Left ventricle myocardium inferior (tissue), 1 donor: ENCODE measurements around the gene ZNF24. TPM values are rescaled to one million over a fixed set of nuclear protein-coding genes. Genes with fewer than 3 reads are reported as not detected.
A peak's percentile ranks its signal among the peaks of the same experiment; 100 is the strongest.

Source experiments
- DNase-seq: peaks from one replicate; pipeline ENCODE4 v3.0.0-alpha.2; 2020
- H3K27ac ChIP-seq: fragments of 200-600 bp; replicated peaks from 2 replicates; pipeline ENCODE4 v1.8.0; 2021
- H3K27me3 ChIP-seq: fragments of 200-600 bp; 2 replicates; pipeline ENCODE4 v1.8.0; 2021; ENCODE audit warnings: low read depth
- H3K36me3 ChIP-seq: fragments of 200-600 bp; 2 replicates; pipeline ENCODE4 v1.8.0; 2021
- H3K4me1 ChIP-seq: fragments of 200-600 bp; 2 replicates; pipeline ENCODE4 v1.8.0; 2021
- H3K4me3 ChIP-seq: fragments of 200-600 bp; 2 replicates; pipeline ENCODE4 v1.8.0; 2021; ENCODE audit warnings: mild to moderate bottlenecking, moderate library complexity
- H3K9me3 ChIP-seq: fragments of 200-600 bp; replicated peaks from 2 replicates; pipeline ENCODE4 v1.8.0; 2021
- intact Hi-C: fragments of 100-400 bp; cut with micrococcal nuclease; formaldehyde crosslinking; loops from one replicate; pipeline ENCODE4 v1.11.0; 2022
- total RNA-seq: library from RNA; stranded (reverse); fragmentation: NEBNext Ultra II Directional; extraction: Animal tissue kit (Norgen Biotek cat#: 25700); gene quantifications from one replicate; pipeline ENCODE4 v1.2.1, GENCODE V29; 2021
- TF ChIP-seq, protein P1 (sequence below): fragments of 200-600 bp; IDR thresholded peaks from 2 replicates; pipeline ENCODE4 v1.8.0; 2021; ENCODE audit warnings: antibody characterized with exemption, mild to moderate bottlenecking, borderline replicate concordance
- donor health status: DM: no; HTN: yes; CAD: no; lungs with severe emphysema.

ZNF24 gene
- total RNA-seq, 1 donor from 2014 or later: 44.5 TPM

DNA sequence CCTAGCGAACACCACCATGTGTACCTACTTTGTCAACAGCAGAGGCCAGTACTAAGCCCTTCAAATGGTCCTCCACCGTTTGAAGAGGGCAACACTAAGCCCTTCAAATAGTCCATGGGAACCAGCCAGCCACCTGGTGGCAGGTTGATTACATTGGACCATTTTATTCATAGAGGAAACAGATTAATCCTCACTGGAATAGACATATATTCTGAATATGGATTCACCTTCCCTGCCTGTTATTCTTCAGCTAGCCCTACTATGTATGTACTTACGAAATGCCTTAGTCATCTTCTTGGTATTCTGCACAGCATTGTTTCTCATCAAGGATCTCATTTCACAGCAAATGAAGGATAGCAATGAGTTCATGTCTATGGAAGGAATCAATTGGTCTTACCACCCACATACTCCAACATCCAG, 42.9 kb upstream of the ZNF24 start:
- intact Hi-C loops: loop anchor here (10.0 kb wide), 1 partner anchor 568 kb away; no protein-coding TSS in a partner anchor
- no peak overlapping the region for H3K4me3 ChIP-seq
- H3K27ac ChIP-seq: no peak overlapping the region
- DNase-seq: no peak
- TF ChIP-seq, protein P1, sequence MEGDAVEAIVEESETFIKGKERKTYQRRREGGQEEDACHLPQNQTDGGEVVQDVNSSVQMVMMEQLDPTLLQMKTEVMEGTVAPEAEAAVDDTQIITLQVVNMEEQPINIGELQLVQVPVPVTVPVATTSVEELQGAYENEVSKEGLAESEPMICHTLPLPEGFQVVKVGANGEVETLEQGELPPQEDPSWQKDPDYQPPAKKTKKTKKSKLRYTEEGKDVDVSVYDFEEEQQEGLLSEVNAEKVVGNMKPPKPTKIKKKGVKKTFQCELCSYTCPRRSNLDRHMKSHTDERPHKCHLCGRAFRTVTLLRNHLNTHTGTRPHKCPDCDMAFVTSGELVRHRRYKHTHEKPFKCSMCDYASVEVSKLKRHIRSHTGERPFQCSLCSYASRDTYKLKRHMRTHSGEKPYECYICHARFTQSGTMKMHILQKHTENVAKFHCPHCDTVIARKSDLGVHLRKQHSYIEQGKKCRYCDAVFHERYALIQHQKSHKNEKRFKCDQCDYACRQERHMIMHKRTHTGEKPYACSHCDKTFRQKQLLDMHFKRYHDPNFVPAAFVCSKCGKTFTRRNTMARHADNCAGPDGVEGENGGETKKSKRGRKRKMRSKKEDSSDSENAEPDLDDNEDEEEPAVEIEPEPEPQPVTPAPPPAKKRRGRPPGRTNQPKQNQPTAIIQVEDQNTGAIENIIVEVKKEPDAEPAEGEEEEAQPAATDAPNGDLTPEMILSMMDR: no peak
- peaks cover 5% of the 10 kb centered on the region for H3K9me3 ChIP-seq
- H3K36me3 ChIP-seq: no peaks in the 10 kb centered on the region
- H3K27me3 ChIP-seq: peaks cover 34% of the 10 kb centered on the region
- no peaks in the 10 kb centered on the region for H3K4me1 ChIP-seq

DNA sequence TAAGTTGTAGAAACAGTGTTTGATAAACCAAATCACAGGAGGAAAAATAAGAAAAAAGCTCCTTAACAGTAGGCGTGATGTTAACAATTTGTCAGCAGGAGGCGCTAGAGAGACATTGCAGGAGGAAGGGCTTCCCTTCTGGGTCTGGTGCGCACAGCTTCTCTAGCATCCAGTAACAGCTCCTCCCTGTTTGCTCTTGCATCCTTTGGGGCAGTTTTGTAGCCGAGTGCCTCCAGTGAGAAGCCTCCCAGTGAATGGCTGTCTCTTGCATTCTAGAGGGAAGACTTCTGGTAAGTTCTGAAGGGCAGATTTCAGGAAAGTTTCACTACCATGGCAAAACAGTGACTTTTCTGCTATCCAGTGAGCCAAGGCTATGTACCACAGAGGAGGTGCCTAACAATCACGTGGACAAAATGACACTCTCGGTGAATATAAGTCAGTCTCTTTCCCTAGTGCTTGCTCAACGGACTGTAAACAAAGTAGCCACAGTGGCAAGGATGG, 42.4 kb upstream of the ZNF24 start:
- intact Hi-C loops: loop anchor here (10.0 kb wide), 1 partner anchor 568 kb away; no protein-coding TSS in a partner anchor
- Histone ChIP-seq H3K4me1 (no peaks in the 10 kb centered on the region), H3K36me3 (no peaks in the 10 kb centered on the region), H3K9me3 (peaks cover 7% of the 10 kb centered on the region), H3K4me3 (no peak overlapping the region), H3K27ac (no peak overlapping the region), H3K27me3 (peaks cover 34% of the 10 kb centered on the region)
- peak; percentile 32 for DNase-seq
- TF ChIP-seq, protein P1: peak; percentile 93

DNA sequence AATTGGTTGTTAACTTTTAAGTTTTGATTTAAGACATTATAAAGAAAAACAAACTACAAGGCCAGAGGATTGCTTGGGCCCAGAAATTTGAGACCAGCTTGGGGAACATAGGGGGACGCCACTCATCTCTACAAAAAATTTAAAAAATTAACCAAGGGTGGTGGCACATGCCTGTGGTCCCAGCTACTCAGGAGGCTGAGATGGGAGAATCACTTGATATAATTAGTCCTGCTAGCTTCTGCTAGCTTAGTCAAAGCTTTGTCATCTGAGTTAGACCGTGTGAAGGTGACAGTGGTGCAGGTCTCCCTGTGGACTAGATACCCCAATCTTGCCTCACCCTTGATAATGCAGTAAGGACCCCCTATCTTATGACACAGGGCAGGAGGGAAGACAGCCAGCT, 38.9 kb upstream of the ZNF24 start:
- TF ChIP-seq, protein P1: no peak
- intact Hi-C loops: loop anchor here (10.0 kb wide), 1 partner anchor 572 kb away; no protein-coding TSS in a partner anchor
- no peaks in the 10 kb centered on the region for H3K4me1 ChIP-seq
- no peaks in the 10 kb centered on the region for H3K36me3 ChIP-seq
- no peak overlapping the region for H3K27ac ChIP-seq
- DNase-seq: no peak
- H3K27me3 ChIP-seq: peaks cover 36% of the 10 kb centered on the region
- H3K4me3 ChIP-seq: no peak overlapping the region
- peaks cover 8% of the 10 kb centered on the region for H3K9me3 ChIP-seq

DNA sequence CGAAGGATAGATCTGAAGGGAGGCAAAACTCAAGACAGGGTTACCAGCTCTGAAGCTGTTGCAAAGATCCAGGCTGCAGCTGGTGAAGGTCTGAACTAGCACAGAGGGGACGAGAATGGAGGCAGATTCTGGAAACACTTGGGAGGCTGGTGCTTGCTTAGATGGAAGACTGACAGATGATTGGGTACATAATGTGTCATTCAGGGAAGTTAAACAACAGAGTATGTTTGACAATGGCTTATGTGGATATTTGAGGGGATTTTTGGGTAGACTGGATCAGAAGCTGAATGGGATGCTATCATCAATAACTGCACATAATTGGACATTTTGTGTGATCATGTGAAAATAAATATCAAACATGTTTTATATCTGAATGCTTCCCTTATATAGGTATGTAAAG, 35.2 kb upstream of the ZNF24 start:
- peaks cover 8% of the 10 kb centered on the region for H3K9me3 ChIP-seq
- intact Hi-C loops: no loop called here
- peaks cover 14% of the 10 kb centered on the region for H3K4me1 ChIP-seq
- no peaks in the 10 kb centered on the region for H3K36me3 ChIP-seq
- DNase-seq: no peak
- no peak overlapping the region for H3K4me3 ChIP-seq
- no peak overlapping the region for H3K27ac ChIP-seq
- TF ChIP-seq, protein P1: no peak
- H3K27me3 ChIP-seq: peaks cover 21% of the 10 kb centered on the region

DNA sequence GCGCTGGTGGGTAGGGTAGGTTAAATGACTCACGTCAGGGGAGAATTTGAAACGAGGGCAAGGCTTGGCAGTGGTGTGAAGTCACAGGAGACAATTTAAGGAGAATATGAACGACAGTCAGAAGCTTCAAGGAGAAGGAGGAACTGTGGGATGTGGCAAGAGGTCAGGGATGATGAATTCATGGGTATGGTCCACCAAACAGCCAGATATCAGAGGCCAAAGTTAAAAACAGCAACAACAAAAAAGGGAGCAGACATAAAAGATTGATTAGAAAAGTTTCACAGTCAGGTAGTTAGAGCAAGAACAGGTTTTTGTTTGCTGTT, 34.3 kb upstream of the ZNF24 start:
- H3K27ac ChIP-seq: no peak overlapping the region
- DNase-seq: no peak
- intact Hi-C loops: no loop called here
- H3K9me3 ChIP-seq: peaks cover 8% of the 10 kb centered on the region
- TF ChIP-seq, protein P1: no peak
- no peak overlapping the region for H3K4me3 ChIP-seq
- H3K27me3 ChIP-seq: peaks cover 13% of the 10 kb centered on the region
- no peaks in the 10 kb centered on the region for H3K36me3 ChIP-seq
- peaks cover 14% of the 10 kb centered on the region for H3K4me1 ChIP-seq
